ENCODE measurements around the gene OSBPL10.

OSBPL10 gene

GRCh38 chr3:31709526-31709925 lies 271.5 kb downstream of the OSBPL10 start:
- FAIRE-seq (no peak), DNase-seq (ENCODE audit: insufficient read length, low spot score) (no peak)
- TF ChIP-seq POLR2A (IDR thresholded peaks at IDR 0.05; ENCODE audit: low read depth, low read length) (no peak), PAX5 (IDR thresholded peaks at IDR 0.05; ENCODE audit: insufficient read depth, low read length, severe bottlenecking) (no peak), TAF1 (IDR thresholded peaks at IDR 0.05; ENCODE audit: low read depth, low read length) (no peak), POU2F2 (IDR thresholded peaks at IDR 0.05; ENCODE audit: low read depth, low read length) (no peak), POLR2AphosphoS5 (IDR thresholded peaks at IDR 0.05; ENCODE audit: low read depth, low read length) (no peak), SPI1 (IDR thresholded peaks at IDR 0.05; ENCODE audit: low read depth, low read length) (no peak)

DNA sequence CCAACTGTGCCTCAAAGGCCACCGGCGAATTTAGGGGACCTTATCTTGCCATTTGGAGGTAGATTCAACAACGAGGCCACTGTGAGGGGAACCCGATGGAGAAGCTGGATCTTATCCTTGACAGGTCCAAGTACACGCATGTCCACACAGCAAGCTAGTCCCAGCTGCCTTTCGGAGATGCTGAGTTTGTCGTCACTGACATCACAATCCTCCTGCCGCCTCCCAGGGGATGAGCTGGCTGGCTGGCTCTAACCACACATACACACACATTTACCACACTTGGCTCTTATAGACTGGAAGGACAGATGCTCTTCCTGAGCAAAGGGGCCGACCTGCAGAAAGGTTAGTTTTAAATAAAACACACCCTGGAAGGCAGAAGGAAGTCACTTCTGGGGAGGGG lies 272.1 kb downstream of the OSBPL10 start:
- FAIRE-seq (no peak), DNase-seq (ENCODE audit: insufficient read length, low spot score) (no peak)
- TF ChIP-seq SPI1 (IDR thresholded peaks at IDR 0.05; ENCODE audit: low read depth, low read length) (no peak), POLR2A (IDR thresholded peaks at IDR 0.05; ENCODE audit: low read depth, low read length) (no peak), POLR2AphosphoS5 (IDR thresholded peaks at IDR 0.05; ENCODE audit: low read depth, low read length) (no peak), TAF1 (IDR thresholded peaks at IDR 0.05; ENCODE audit: low read depth, low read length) (no peak), PAX5 (IDR thresholded peaks at IDR 0.05; ENCODE audit: insufficient read depth, low read length, severe bottlenecking) (no peak), POU2F2 (IDR thresholded peaks at IDR 0.05; ENCODE audit: low read depth, low read length) (no peak)

- TF ChIP-seq TAF1 (IDR thresholded peaks at IDR 0.05; ENCODE audit: low read depth, low read length): no peak
- TF ChIP-seq PAX5 (IDR thresholded peaks at IDR 0.05; ENCODE audit: insufficient read depth, low read length, severe bottlenecking): no peak
- no peak for TF ChIP-seq SPI1 (IDR thresholded peaks at IDR 0.05; ENCODE audit: low read depth, low read length)
- TF ChIP-seq POLR2AphosphoS5 (IDR thresholded peaks at IDR 0.05; ENCODE audit: low read depth, low read length): no peak
- no peak for TF ChIP-seq POU2F2 (IDR thresholded peaks at IDR 0.05; ENCODE audit: low read depth, low read length)
- no peak for TF ChIP-seq POLR2A (IDR thresholded peaks at IDR 0.05; ENCODE audit: low read depth, low read length)
- DNase-seq (ENCODE audit: insufficient read length, low spot score) (no peak), FAIRE-seq (no peak)
Measured at GRCh38 chr3:31707286-31707685, 273.8 kb downstream of the OSBPL10 start.

GRCh38 chr3:31705736-31706135 lies 275.3 kb downstream of the OSBPL10 start:
- TF ChIP-seq PAX5 (IDR thresholded peaks at IDR 0.05; ENCODE audit: insufficient read depth, low read length, severe bottlenecking) (no peak), POLR2A (IDR thresholded peaks at IDR 0.05; ENCODE audit: low read depth, low read length) (no peak), POU2F2 (IDR thresholded peaks at IDR 0.05; ENCODE audit: low read depth, low read length) (no peak)
- DNase-seq (ENCODE audit: insufficient read length, low spot score): no peak
- FAIRE-seq: no peak

- FAIRE-seq: no peak
- TF ChIP-seq TAF1 (IDR thresholded peaks at IDR 0.05; ENCODE audit: low read depth, low read length) (no peak), POLR2A (IDR thresholded peaks at IDR 0.05; ENCODE audit: low read depth, low read length) (no peak), PAX5 (IDR thresholded peaks at IDR 0.05; ENCODE audit: insufficient read depth, low read length, severe bottlenecking) (no peak), POU2F2 (IDR thresholded peaks at IDR 0.05; ENCODE audit: low read depth, low read length) (no peak), POLR2AphosphoS5 (IDR thresholded peaks at IDR 0.05; ENCODE audit: low read depth, low read length) (no peak), SPI1 (IDR thresholded peaks at IDR 0.05; ENCODE audit: low read depth, low read length) (no peak)
- no peak for DNase-seq (ENCODE audit: insufficient read length, low spot score)
Measured at GRCh38 chr3:31704591-31705179, 276.4 kb downstream of the OSBPL10 start.

DNA sequence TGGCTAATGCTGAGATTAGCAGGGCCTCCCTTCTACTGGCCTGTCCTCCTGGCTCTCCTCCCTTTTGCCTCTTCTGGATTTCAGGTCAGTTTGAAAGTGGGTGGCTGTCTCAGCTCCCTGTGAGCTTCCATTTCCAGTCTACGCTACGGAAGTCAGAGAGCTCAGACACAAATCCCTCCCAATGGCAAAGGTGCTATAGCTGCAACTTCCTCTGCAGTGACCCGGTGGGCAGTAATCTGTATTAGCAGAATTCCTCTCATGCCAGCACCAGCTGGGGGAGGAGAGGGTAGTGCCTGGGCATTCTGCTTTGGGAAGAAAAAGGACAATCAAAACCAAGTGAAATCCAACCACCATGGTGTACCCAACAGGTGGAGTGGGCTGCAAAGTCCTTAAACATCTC lies 276.9 kb downstream of the OSBPL10 start:
- DNase-seq (ENCODE audit: insufficient read length, low spot score) (no peak), FAIRE-seq (no peak)
- TF ChIP-seq POLR2AphosphoS5 (IDR thresholded peaks at IDR 0.05; ENCODE audit: low read depth, low read length) (no peak), TAF1 (IDR thresholded peaks at IDR 0.05; ENCODE audit: low read depth, low read length) (no peak), POU2F2 (IDR thresholded peaks at IDR 0.05; ENCODE audit: low read depth, low read length) (no peak), PAX5 (IDR thresholded peaks at IDR 0.05; ENCODE audit: insufficient read depth, low read length, severe bottlenecking) (no peak)

GRCh38 chr3:31701286-31701685 lies 279.8 kb downstream of the OSBPL10 start:
- no peak for DNase-seq (ENCODE audit: insufficient read length, low spot score)
- no peak for TF ChIP-seq SPI1 (IDR thresholded peaks at IDR 0.05; ENCODE audit: low read depth, low read length)
- TF ChIP-seq POLR2A (IDR thresholded peaks at IDR 0.05; ENCODE audit: low read depth, low read length): no peak
- no peak for TF ChIP-seq POLR2AphosphoS5 (IDR thresholded peaks at IDR 0.05; ENCODE audit: low read depth, low read length)
- TF ChIP-seq TAF1 (IDR thresholded peaks at IDR 0.05; ENCODE audit: low read depth, low read length): no peak
- TF ChIP-seq PAX5 (IDR thresholded peaks at IDR 0.05; ENCODE audit: insufficient read depth, low read length, severe bottlenecking): no peak
- no peak for TF ChIP-seq POU2F2 (IDR thresholded peaks at IDR 0.05; ENCODE audit: low read depth, low read length)
- no peak for FAIRE-seq

DNA sequence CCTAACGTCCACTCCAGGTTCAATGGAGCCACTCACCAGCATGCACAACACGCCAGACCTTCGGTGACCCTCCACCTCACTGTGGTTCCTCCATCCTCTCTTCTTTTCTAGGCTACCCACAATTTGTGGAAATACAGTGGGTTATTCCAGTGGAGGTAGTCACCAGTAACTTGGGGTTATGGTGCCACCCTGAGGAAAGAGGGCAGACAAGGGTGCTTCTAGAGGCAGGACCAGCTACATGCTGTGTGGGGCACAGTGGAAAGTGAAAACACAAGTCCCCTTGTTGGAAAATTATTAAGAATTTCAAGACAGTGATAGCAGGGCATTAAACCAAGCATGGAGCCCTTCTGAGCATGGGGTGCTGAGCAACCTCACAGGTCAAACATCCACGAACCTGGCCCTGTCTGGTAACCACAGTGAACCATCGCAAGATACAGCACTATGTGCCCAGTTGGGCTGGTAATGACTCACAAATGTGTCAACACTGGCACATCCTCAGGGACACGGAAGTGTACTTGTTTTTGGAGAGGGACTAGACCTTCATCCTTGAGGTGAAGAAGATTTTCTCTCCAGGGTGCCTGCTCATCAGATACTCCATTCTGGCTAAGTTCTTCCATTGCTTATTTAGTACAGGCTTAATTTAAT lies 281.6 kb downstream of the OSBPL10 start:
- FAIRE-seq: no peak
- TF ChIP-seq PAX5 (IDR thresholded peaks at IDR 0.05; ENCODE audit: insufficient read depth, low read length, severe bottlenecking): no peak
- TF ChIP-seq SPI1 (IDR thresholded peaks at IDR 0.05; ENCODE audit: low read depth, low read length): no peak
- no peak for TF ChIP-seq POLR2AphosphoS5 (IDR thresholded peaks at IDR 0.05; ENCODE audit: low read depth, low read length)
- no peak for DNase-seq (ENCODE audit: insufficient read length, low spot score)

DNA sequence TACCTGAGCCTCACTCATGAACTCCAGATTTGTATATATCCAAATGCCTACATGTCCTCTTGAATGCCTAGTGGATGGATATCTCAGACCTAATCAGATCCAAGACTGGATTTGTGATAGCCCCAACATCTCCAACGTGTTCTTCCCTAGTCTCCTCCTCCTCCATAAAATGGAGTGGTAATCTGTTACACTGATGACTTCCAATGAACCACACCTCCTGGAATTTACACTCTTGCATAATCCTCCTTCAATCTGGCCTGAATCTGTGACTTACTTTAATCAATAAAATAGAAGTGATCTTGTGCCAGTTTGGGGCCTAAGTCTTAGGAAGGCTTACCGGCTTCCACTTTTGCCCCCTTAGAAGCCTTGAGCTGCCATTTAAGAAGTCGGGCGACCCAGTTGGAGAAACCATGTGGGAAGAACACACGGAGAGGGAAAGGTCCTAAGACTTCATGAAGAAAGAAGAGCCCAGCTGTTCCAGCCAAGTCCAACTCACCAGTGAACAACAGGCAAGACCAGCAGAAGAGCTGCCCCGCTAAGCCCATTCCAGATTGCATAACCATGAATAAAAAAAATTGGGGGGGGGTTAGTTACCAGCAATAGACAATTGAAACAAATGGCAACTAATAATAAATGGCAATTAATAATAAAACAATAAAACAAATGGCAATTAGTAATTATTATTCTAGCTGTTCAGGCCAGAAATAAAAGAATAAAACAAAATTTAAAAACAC lies 284.1 kb downstream of the OSBPL10 start:
- FAIRE-seq (no peak), DNase-seq (ENCODE audit: insufficient read length, low spot score) (no peak)
- TF ChIP-seq PAX5 (IDR thresholded peaks at IDR 0.05; ENCODE audit: insufficient read depth, low read length, severe bottlenecking): no peak
- TF ChIP-seq POU2F2 (IDR thresholded peaks at IDR 0.05; ENCODE audit: low read depth, low read length): no peak
- TF ChIP-seq TAF1 (IDR thresholded peaks at IDR 0.05; ENCODE audit: low read depth, low read length): no peak
- TF ChIP-seq SPI1 (IDR thresholded peaks at IDR 0.05; ENCODE audit: low read depth, low read length): no peak
- TF ChIP-seq POLR2AphosphoS5 (IDR thresholded peaks at IDR 0.05; ENCODE audit: low read depth, low read length): no peak
- TF ChIP-seq POLR2A (IDR thresholded peaks at IDR 0.05; ENCODE audit: low read depth, low read length): no peak
